ENCODE data around the gene MC1R.

GRCh38 chr16:89962754-89963498, 44.3 kb downstream of the MC1R start:
- TF ChIP-seq CTCF (IDR thresholded peaks at IDR 0.05) = no peak
- no peak for TF ChIP-seq POLR2A (IDR thresholded peaks at IDR 0.05)
